ENCODE data around the gene TLK2. TPM values are rescaled to one million over a fixed set of nuclear protein-coding genes. Genes with fewer than 3 reads are reported as not detected.
"Not testable (repeated sequence)": the region's sequence is repeated elsewhere in the genome, so short reads cannot be mapped to it uniquely, and the experiment has no call there.

TLK2 gene
- total and polyA plus RNA-seq, 5 donors: 14.6 to 29.1 (median 27.1) TPM

- 94% methylated on average over 1 of the region's 2 CpGs for WGBS
- DNase-seq; H3K27me3 ChIP-seq (ENCODE audit: control insufficient read depth, insufficient read depth); ATAC-seq; H3K4me3 ChIP-seq (ENCODE audit: low read length); H3K27ac ChIP-seq (ENCODE audit: low read length); H3K4me1 ChIP-seq (ENCODE audit: control insufficient read depth, insufficient read depth, low read length); H3K9me3 ChIP-seq (ENCODE audit: control insufficient read depth, low read length); intact Hi-C loops (cut with DNase I): not testable (repeated sequence)
Measured at GRCh38 chr17:62560971-62561370, 82.3 kb downstream of the TLK2 start.

- no peaks in the 10 kb centered on the region for H3K4me1 ChIP-seq (ENCODE audit: control insufficient read depth, insufficient read depth, low read length)
- 35% methylated on average over 1 of the region's 1 CpG for WGBS
- ATAC-seq: no peak
- intact Hi-C loops (cut with DNase I): no loop called here
- DNase-seq: no peak
- H3K27ac ChIP-seq (ENCODE audit: low read length): no peak overlapping the region
- no peaks in the 10 kb centered on the region for H3K9me3 ChIP-seq (ENCODE audit: control insufficient read depth, low read length)
- no peaks in the 10 kb centered on the region for H3K27me3 ChIP-seq (ENCODE audit: control insufficient read depth, insufficient read depth)
- no peak overlapping the region for H3K4me3 ChIP-seq (ENCODE audit: low read length)
Measured at GRCh38 chr17:62562656-62563055, 84.0 kb downstream of the TLK2 start.

- WGBS: 97% methylated on average over 1 of the region's 1 CpG
- intact Hi-C loops (cut with DNase I): no loop called here
- Histone ChIP-seq H3K4me3 (ENCODE audit: low read length) (no peak overlapping the region), H3K9me3 (ENCODE audit: control insufficient read depth, low read length) (no peaks in the 10 kb centered on the region), H3K27me3 (ENCODE audit: control insufficient read depth, insufficient read depth) (no peaks in the 10 kb centered on the region), H3K4me1 (ENCODE audit: control insufficient read depth, insufficient read depth, low read length) (no peaks in the 10 kb centered on the region), H3K27ac (ENCODE audit: low read length) (no peak overlapping the region)
- ATAC-seq (peak in 1 of 2 donors; percentile 39), DNase-seq (no peak)
Measured at GRCh38 chr17:62565817-62566216, 87.2 kb downstream of the TLK2 start.

GRCh38 chr17:62566996-62567578 lies 88.5 kb downstream of the TLK2 start:
- no peaks in the 10 kb centered on the region for H3K4me1 ChIP-seq (ENCODE audit: control insufficient read depth, insufficient read depth, low read length)
- ATAC-seq (no peak), DNase-seq (no peak)
- no peaks in the 10 kb centered on the region for H3K9me3 ChIP-seq (ENCODE audit: control insufficient read depth, low read length)
- H3K27me3 ChIP-seq (ENCODE audit: control insufficient read depth, insufficient read depth): no peaks in the 10 kb centered on the region
- H3K27ac ChIP-seq (ENCODE audit: low read length): no peak overlapping the region
- no peak overlapping the region for H3K4me3 ChIP-seq (ENCODE audit: low read length)
- intact Hi-C loops (cut with DNase I): no loop called here
- WGBS: 87% methylated on average over 4 of the region's 4 CpGs

- no peaks in the 10 kb centered on the region for H3K27me3 ChIP-seq (ENCODE audit: control insufficient read depth, insufficient read depth)
- intact Hi-C loops (cut with DNase I): no loop called here
- H3K4me1 ChIP-seq (ENCODE audit: control insufficient read depth, insufficient read depth, low read length): no peaks in the 10 kb centered on the region
- no peaks in the 10 kb centered on the region for H3K9me3 ChIP-seq (ENCODE audit: control insufficient read depth, low read length)
- DNase-seq: no peak
- no peak overlapping the region for H3K27ac ChIP-seq (ENCODE audit: low read length)
- no peak overlapping the region for H3K4me3 ChIP-seq (ENCODE audit: low read length)
- peak in 1 of 2 donors; percentile 62 for ATAC-seq
- WGBS: 66% methylated on average over 5 of the region's 5 CpGs
Measured at GRCh38 chr17:62572488-62572887, 93.9 kb downstream of the TLK2 start.

- H3K4me3 ChIP-seq (ENCODE audit: low read length): no peak overlapping the region
- H3K4me1 ChIP-seq (ENCODE audit: control insufficient read depth, insufficient read depth, low read length): no peaks in the 10 kb centered on the region
- no peaks in the 10 kb centered on the region for H3K9me3 ChIP-seq (ENCODE audit: control insufficient read depth, low read length)
- DNase-seq (no peak), ATAC-seq (peak in 1 of 2 donors; percentile 91)
- 54% methylated on average over 7 of the region's 7 CpGs for WGBS
- intact Hi-C loops (cut with DNase I): no loop called here
- no peak overlapping the region for H3K27ac ChIP-seq (ENCODE audit: low read length)
- no peaks in the 10 kb centered on the region for H3K27me3 ChIP-seq (ENCODE audit: control insufficient read depth, insufficient read depth)
Measured at GRCh38 chr17:62572888-62573401, 94.3 kb downstream of the TLK2 start.

GRCh38 chr17:62573480-62574117 lies 95.0 kb downstream of the TLK2 start:
- intact Hi-C loops (cut with DNase I): no loop called here
- ATAC-seq (peak in 1 of 2 donors; percentile 43), DNase-seq (no peak)
- no peaks in the 10 kb centered on the region for H3K9me3 ChIP-seq (ENCODE audit: control insufficient read depth, low read length)
- no peaks in the 10 kb centered on the region for H3K27me3 ChIP-seq (ENCODE audit: control insufficient read depth, insufficient read depth)
- H3K4me3 ChIP-seq (ENCODE audit: low read length): no peak overlapping the region
- H3K4me1 ChIP-seq (ENCODE audit: control insufficient read depth, insufficient read depth, low read length): no peaks in the 10 kb centered on the region
- no peak overlapping the region for H3K27ac ChIP-seq (ENCODE audit: low read length)

- Histone ChIP-seq H3K27me3 (ENCODE audit: control insufficient read depth, insufficient read depth) (no peaks in the 10 kb centered on the region), H3K9me3 (ENCODE audit: control insufficient read depth, low read length) (no peaks in the 10 kb centered on the region), H3K4me1 (ENCODE audit: control insufficient read depth, insufficient read depth, low read length) (no peaks in the 10 kb centered on the region), H3K27ac (ENCODE audit: low read length) (no peak overlapping the region), H3K4me3 (ENCODE audit: low read length) (no peak overlapping the region)
- WGBS: 89% methylated on average over 1 of the region's 1 CpG
- DNase-seq: no peak
- intact Hi-C loops (cut with DNase I): no loop called here
- no peak for ATAC-seq
Measured at GRCh38 chr17:62576382-62576781, 97.8 kb downstream of the TLK2 start.

GRCh38 chr17:62578757-62579487 lies 100.3 kb downstream of the TLK2 start:
- ATAC-seq (no peak), DNase-seq (no peak)
- no peak overlapping the region for H3K4me3 ChIP-seq (ENCODE audit: low read length)
- H3K27ac ChIP-seq (ENCODE audit: low read length): no peak overlapping the region
- no peaks in the 10 kb centered on the region for H3K4me1 ChIP-seq (ENCODE audit: control insufficient read depth, insufficient read depth, low read length)
- no peaks in the 10 kb centered on the region for H3K27me3 ChIP-seq (ENCODE audit: control insufficient read depth, insufficient read depth)
- no peaks in the 10 kb centered on the region for H3K9me3 ChIP-seq (ENCODE audit: control insufficient read depth, low read length)
- intact Hi-C loops (cut with DNase I): no loop called here
- WGBS: 93% methylated on average over 2 of the region's 2 CpGs

GRCh38 chr17:62580947-62581346 lies 102.3 kb downstream of the TLK2 start:
- H3K4me1 ChIP-seq (ENCODE audit: control insufficient read depth, insufficient read depth, low read length): no peaks in the 10 kb centered on the region
- no peak overlapping the region for H3K27ac ChIP-seq (ENCODE audit: low read length)
- no peaks in the 10 kb centered on the region for H3K9me3 ChIP-seq (ENCODE audit: control insufficient read depth, low read length)
- intact Hi-C loops (cut with DNase I): no loop called here
- H3K4me3 ChIP-seq (ENCODE audit: low read length): no peak overlapping the region
- 94% methylated on average over 2 of the region's 2 CpGs for WGBS
- DNase-seq (no peak), ATAC-seq (no peak)
- H3K27me3 ChIP-seq (ENCODE audit: control insufficient read depth, insufficient read depth): no peaks in the 10 kb centered on the region

- Histone ChIP-seq H3K4me1 (ENCODE audit: control insufficient read depth, insufficient read depth, low read length) (no peaks in the 10 kb centered on the region), H3K27ac (ENCODE audit: low read length) (no peak overlapping the region), H3K9me3 (ENCODE audit: control insufficient read depth, low read length) (no peaks in the 10 kb centered on the region), H3K27me3 (ENCODE audit: control insufficient read depth, insufficient read depth) (no peaks in the 10 kb centered on the region), H3K4me3 (ENCODE audit: low read length) (no peak overlapping the region)
- ATAC-seq (peak; percentile 23 to 31), DNase-seq (peak in 1 of 3 donors; percentile 28)
- WGBS: 65% methylated on average over 1 of the region's 1 CpG
- intact Hi-C loops (cut with DNase I): no loop called here
Measured at GRCh38 chr17:62581764-62582163, 103.1 kb downstream of the TLK2 start.

Data from right cardiac atrium (tissue), 5 donors.